Measurements from ENCODE around the gene MEIOB. TPM values are rescaled to one million over a fixed set of nuclear protein-coding genes. Genes with fewer than 3 reads are reported as not detected.
"Not testable (repeated sequence)": the region's sequence is repeated elsewhere in the genome, so short reads cannot be mapped to it uniquely, and the experiment has no call there.

Gene MEIOB
- total RNA-seq, 1 experiment from 2014 or later: 1.3 TPM

- H2BK120ac ChIP-seq (ENCODE audit: low read depth, low read length, poor library complexity, severe bottlenecking): no peak overlapping the region
- no peaks in the 10 kb centered on the region for H3K79me1 ChIP-seq (ENCODE audit: insufficient read depth, low read depth, low read length, poor library complexity, severe bottlenecking)
- no peaks in the 10 kb centered on the region for H4K20me1 ChIP-seq (ENCODE audit: control insufficient read depth, insufficient read depth, insufficient read length)
- H3K4me2 ChIP-seq (ENCODE audit: insufficient read depth, insufficient read length, low read length): no peak overlapping the region
- no peak overlapping the region for H2AFZ ChIP-seq (ENCODE audit: low read length)
- no peak overlapping the region for H4K91ac ChIP-seq (ENCODE audit: insufficient read length, low read depth, low read length)
- H3K18ac ChIP-seq (ENCODE audit: insufficient read length, low read depth, low read length): no peak overlapping the region
- DNase-seq: no peak
- H3K36me3 Mint-ChIP-seq (ENCODE audit: insufficient read depth in 1 of 3, low read depth in 3 of 3): peaks cover 25 to 41% (median 32%) of the 10 kb centered on the region in 3 experiments
- H3K9me3 ChIP-seq (ENCODE audit: control insufficient read depth, low read depth, low read length): peaks cover 7% of the 10 kb centered on the region
- no peak overlapping the region for H2BK5ac ChIP-seq (ENCODE audit: insufficient read length, low read length)
- no peaks in the 10 kb centered on the region for H3K23me2 ChIP-seq (ENCODE audit: insufficient read length, low read depth, low read length, poor library complexity, severe bottlenecking)
- H3K4ac ChIP-seq (ENCODE audit: low read depth, low read length): no peak overlapping the region
- H3K4me3 Mint-ChIP-seq: no peak overlapping the region
- no peak overlapping the region for H3K27ac ChIP-seq (ENCODE audit: insufficient read length, low read depth, low read length)
- no peak overlapping the region for H4K8ac ChIP-seq (replicated peaks; ENCODE audit: insufficient read length, low read depth, low read length)
- H3K27ac Mint-ChIP-seq: no peak overlapping the region
- H3K27me3 Mint-ChIP-seq (ENCODE audit: low read depth): no peaks in the 10 kb centered on the region
- no peaks in the 10 kb centered on the region for H3K27me3 ChIP-seq (ENCODE audit: insufficient read depth, low read length)
- H3K9me3 Mint-ChIP-seq: peaks cover 47 to 48% of the 10 kb centered on the region in 2 experiments
- no peak overlapping the region for H2BK12ac ChIP-seq (ENCODE audit: insufficient read length, low read depth, low read length)
- no peak overlapping the region for H3K23ac ChIP-seq (ENCODE audit: insufficient read length, low read depth, low read length)
- no peak overlapping the region for H3T11ph ChIP-seq (ENCODE audit: low read length)
- H3K56ac ChIP-seq (ENCODE audit: insufficient read length, low read depth, low read length): no peak overlapping the region
- no peaks in the 10 kb centered on the region for H3K4me1 Mint-ChIP-seq
- H2AK5ac ChIP-seq (ENCODE audit: insufficient read length, low read length): no peak overlapping the region
- no peak overlapping the region for H3K14ac ChIP-seq (ENCODE audit: insufficient read depth, low read length)
- no CpG with 5 or more reads among the region's 10 CpGs for WGBS (ENCODE audit: extremely low coverage, insufficient read length, low lambda C conversion rate)
- no peak overlapping the region for H2BK15ac ChIP-seq (ENCODE audit: low read depth, low read length)
- no peak overlapping the region for H3K9ac ChIP-seq (ENCODE audit: extremely low read depth, insufficient read length, low read length)
- no peak overlapping the region for H2BK20ac ChIP-seq (ENCODE audit: low read depth, low read length, poor library complexity, severe bottlenecking)
- no peak for TF ChIP-seq CTCF (conservative IDR thresholded peaks at IDR 0.05)
- H4K5ac ChIP-seq (ENCODE audit: insufficient read length, low read depth, low read length): no peak overlapping the region
- no peaks in the 10 kb centered on the region for H3K4me1 ChIP-seq (ENCODE audit: insufficient read depth, low read length)
- no peaks in the 10 kb centered on the region for H3K79me2 ChIP-seq (ENCODE audit: insufficient read depth, low read length)
Measured at GRCh38 chr16:1800701-1801100, 71.3 kb downstream of the MEIOB start.

- H2BK120ac ChIP-seq (ENCODE audit: low read depth, low read length, poor library complexity, severe bottlenecking); H2BK12ac ChIP-seq (ENCODE audit: insufficient read length, low read depth, low read length); H3K27me3 ChIP-seq (ENCODE audit: insufficient read depth, low read length); H4K91ac ChIP-seq (ENCODE audit: insufficient read length, low read depth, low read length); H3K23ac ChIP-seq (ENCODE audit: insufficient read length, low read depth, low read length); H3K9me3 ChIP-seq (ENCODE audit: control insufficient read depth, low read depth, low read length); H3K27ac Mint-ChIP-seq; H3K4ac ChIP-seq (ENCODE audit: low read depth, low read length); H3K79me1 ChIP-seq (ENCODE audit: insufficient read depth, low read depth, low read length, poor library complexity, severe bottlenecking); H3K56ac ChIP-seq (ENCODE audit: insufficient read length, low read depth, low read length); H3K9ac ChIP-seq (ENCODE audit: extremely low read depth, insufficient read length, low read length); H3K4me1 Mint-ChIP-seq; H3K23me2 ChIP-seq (ENCODE audit: insufficient read length, low read depth, low read length, poor library complexity, severe bottlenecking); H3K27me3 Mint-ChIP-seq (ENCODE audit: low read depth); H4K5ac ChIP-seq (ENCODE audit: insufficient read length, low read depth, low read length); H3K4me3 Mint-ChIP-seq; H4K20me1 ChIP-seq (ENCODE audit: control insufficient read depth, insufficient read depth, insufficient read length); H3T11ph ChIP-seq (ENCODE audit: low read length); H2BK5ac ChIP-seq (ENCODE audit: insufficient read length, low read length); H2AK5ac ChIP-seq (ENCODE audit: insufficient read length, low read length); H3K27ac ChIP-seq (ENCODE audit: insufficient read length, low read depth, low read length); H3K14ac ChIP-seq (ENCODE audit: insufficient read depth, low read length); DNase-seq; H3K79me2 ChIP-seq (ENCODE audit: insufficient read depth, low read length); H3K4me2 ChIP-seq (ENCODE audit: insufficient read depth, insufficient read length, low read length); H4K8ac ChIP-seq (replicated peaks; ENCODE audit: insufficient read length, low read depth, low read length); H2AFZ ChIP-seq (ENCODE audit: low read length); H3K4me1 ChIP-seq (ENCODE audit: insufficient read depth, low read length); H3K18ac ChIP-seq (ENCODE audit: insufficient read length, low read depth, low read length); H2BK15ac ChIP-seq (ENCODE audit: low read depth, low read length); H2BK20ac ChIP-seq (ENCODE audit: low read depth, low read length, poor library complexity, severe bottlenecking): not testable (repeated sequence)
- H3K36me3 Mint-ChIP-seq (ENCODE audit: insufficient read depth in 1 of 3, low read depth in 3 of 3): peaks cover 22 to 38% (median 29%) of the 10 kb centered on the region in 3 experiments
- peaks cover 46 to 47% of the 10 kb centered on the region in 2 experiments for H3K9me3 Mint-ChIP-seq
- WGBS (ENCODE audit: extremely low coverage, insufficient read length, low lambda C conversion rate): no CpG with 5 or more reads among the region's 5 CpGs
Measured at GRCh38 chr16:1799263-1799662, 72.7 kb downstream of the MEIOB start.

All from H9 (cell line).